RKO (cell line): ENCODE results near the gene EMC6.
"Not testable (repeated sequence)": the region's sequence is repeated elsewhere in the genome, so short reads cannot be mapped to it uniquely, and the experiment has no call there.

ENCODE experiments used
- DNase-seq: peaks from one replicate; pipeline ENCODE4 v3.0.0-alpha.2; 2016; ENCODE audit warnings: low spot score

The EMC6 gene

GRCh38 chr17:3681057-3681456 lies 12.4 kb downstream of the EMC6 start:
- no peak for DNase-seq

DNA sequence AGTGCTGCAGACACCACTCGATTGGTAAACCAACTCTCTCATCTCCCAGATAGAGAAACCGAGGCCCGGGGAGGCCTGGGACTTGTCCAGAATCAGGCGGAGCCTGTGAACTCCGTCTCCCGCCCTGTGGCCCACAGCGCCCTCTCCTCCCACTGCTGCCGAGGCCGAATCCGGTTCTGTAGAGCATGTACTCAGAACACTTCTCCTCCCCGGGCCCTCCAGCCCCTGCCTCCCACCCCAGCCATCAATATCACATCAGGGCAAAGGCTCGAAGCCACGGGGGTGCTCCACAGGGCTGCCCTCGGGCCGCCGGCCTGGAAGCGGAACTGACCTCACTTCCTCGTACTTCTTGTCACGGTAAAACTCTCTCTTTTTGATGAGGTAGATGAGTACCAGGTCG lies 13.0 kb downstream of the EMC6 start:
- DNase-seq, result no peak

DNA sequence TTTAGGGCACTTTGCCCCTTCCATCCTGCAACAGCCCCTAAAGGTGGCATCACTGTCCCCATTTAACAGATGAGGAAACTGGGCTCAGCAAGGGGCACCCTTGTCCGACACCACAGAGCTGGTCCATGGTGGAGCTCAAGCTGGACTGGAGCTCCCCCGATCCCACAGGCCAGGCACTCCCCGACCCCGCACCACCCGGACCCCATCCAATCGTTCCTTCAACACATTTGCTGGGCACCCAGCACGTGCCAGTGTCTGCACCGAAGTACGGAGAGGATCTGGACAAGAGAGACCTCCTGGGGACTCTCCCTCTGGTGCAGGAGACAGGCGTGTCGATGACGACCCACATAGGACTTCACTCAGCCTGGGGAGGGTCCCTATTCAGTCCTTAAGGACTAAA lies 13.4 kb downstream of the EMC6 start:
- DNase-seq, result no peak

DNA sequence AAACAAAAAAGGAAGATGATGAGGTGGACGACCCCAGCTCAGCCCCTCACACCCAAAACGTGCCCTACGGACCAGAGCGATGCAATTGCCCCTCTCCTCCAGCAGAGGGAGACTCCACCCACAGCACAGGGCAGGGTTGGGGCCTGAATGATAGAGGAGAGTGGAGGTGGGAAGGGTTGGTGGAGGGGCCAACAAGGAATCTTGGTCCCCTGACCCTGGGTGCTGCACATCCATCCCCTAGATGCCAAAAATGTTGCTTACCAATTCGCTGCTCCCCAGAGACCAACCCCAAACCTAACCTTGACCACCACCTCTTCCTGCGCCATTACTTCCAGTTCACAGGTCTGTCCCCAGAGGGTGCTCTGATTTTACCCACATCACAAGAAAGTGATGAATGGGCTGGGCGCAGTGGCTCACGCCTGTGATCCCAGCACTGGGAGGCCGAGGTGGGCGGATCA lies 14.5 kb downstream of the EMC6 start:
- DNase-seq, result peak; percentile 35

DNA sequence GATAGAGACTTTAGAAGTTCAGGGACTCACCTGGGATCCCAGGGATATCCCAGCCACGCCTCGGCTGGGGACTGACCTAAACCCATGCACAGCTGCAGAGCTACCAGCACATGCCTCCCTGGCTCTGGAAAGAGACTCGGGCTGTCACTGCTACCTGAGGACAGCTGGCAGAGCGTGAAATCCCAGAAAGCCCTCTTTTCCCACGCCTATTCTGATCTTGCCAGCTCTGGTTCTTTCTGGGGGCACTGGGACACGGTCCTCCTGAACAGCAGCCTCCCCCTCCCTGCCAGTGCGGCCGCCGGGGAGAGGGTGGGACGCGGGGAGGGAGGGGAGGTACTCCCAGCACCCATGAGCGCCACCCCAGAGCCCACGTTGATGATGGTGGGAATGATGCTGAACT lies 16.6 kb downstream of the EMC6 start:
- no peak for DNase-seq

DNA sequence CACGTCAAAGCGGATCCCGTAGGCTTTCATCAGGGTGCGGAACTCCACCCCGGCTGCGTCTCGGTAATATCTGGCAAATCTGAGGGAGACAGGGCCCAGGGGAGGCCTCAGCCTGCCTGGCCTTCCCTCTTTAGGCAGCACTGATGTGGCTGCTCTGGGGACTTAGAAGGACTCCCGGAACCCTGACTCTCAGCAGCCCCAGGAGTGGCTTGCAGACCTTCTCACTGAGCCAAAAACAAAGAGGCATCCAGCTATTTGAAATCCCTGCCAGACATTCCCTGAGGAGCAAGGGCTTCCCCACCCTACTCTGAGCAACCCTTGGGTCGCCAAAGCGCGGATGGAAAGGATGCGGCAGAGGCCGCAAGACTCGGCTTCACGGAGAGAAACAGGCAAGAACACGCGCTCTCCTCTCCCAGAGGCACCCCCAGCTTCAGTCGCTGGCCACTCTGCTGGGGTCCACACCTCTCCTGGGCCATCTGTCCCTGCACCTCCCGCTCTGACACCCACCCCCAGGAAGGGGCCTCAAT lies 19.5 kb downstream of the EMC6 start:
- DNase-seq, result no peak

- no peak for DNase-seq
These were observed 20.2 kb downstream of the EMC6 start for GRCh38 chr17:3688852-3689261.

- DNase-seq, result no peak
These were observed 20.9 kb downstream of the EMC6 start for GRCh38 chr17:3689262-3690093.

DNA sequence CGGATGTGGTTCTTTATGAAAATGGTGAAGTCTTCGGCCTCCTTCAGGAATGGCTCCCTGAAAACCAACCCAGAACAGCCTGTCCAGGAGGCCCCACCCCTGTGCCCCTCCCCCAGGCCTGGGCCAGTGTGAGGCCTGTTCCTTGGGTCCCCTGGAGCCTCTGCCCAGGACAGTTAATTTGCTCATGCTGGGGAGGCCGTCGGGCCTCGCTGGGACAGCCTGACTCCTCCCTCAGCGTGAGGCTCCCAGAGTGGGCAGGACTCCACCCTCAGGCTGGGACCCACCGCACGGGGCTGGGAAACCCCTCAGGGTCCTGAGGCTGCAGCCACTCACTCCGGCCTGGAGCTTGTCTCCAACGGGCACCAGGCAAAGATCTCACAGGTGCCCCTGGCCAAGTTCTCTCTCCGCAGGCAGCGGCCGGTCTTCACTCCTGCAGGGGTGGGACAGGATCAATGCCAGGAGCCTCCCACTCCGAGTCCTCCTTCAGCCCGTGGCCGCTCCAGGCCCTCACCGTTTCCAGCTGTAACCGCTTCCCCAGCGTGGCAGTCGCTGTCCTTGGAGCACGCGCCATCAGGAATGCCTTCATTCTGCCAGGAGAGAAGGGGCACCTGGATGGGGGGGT lies 21.6 kb downstream of the EMC6 start:
- DNase-seq, result no peak

DNA sequence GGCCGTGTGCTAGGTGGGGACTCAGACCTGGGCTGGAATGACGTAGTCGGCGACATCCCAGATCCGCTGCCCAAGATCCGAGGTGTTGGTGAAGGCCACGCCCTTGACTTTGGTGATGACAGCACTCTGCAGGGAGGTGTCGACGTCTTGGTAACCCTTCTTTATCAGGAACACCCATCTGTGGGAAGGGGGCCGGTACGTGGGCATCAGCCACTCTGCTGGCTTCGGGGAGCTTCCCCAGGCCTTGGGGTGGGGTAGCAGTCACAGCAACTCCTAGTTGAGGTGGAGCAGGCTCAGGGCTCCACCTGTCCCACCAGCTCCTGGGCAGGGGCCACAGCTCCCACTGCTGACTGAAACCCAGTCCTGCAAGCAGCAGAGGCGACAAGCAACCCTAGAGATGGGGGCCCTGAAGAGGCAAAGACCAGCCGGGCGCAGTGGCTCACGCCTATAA lies 23.0 kb downstream of the EMC6 start:
- no peak for DNase-seq

DNA sequence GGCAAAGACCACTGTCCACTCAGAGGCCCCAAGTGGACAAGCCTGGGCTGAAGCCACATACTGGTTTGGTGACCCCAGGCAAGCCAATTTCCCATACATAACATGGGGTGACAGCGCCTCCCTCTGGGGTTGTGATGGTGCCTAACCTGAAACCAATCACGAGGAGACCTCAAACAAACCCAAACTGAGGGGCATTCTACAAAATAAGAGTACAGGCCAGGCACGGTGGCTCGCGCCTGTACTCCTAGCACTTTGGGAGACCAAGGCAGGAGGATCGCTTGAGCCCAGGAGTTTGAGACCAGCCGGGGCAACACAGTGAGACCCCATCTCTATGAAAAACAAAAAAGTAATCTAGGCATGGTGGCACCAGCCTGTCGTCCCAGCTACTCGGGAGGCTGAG lies 23.7 kb downstream of the EMC6 start:
- DNase-seq, result no peak

- no peak for DNase-seq
These were observed 24.5 kb downstream of the EMC6 start for GRCh38 chr17:3693141-3693540.

DNA sequence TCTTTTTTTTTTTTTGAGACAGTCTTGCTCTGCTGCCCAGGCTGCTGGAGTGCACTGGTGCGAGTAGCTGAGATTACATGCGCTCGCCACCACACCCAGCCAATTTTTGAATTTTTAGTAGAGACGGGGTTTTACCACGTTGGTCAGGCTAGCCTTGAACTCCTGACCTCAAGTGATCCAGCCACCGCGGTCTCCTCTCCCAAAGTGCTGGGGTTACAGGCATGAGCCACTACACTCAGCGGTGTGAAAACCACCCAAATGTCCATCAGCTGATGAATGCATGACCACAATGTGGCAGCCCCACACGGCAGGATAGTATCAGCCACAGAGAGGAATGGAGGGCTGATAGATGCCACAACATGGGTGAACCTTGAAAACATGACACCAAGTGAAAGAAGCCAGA lies 25.2 kb downstream of the EMC6 start:
- DNase-seq, result no peak

DNA sequence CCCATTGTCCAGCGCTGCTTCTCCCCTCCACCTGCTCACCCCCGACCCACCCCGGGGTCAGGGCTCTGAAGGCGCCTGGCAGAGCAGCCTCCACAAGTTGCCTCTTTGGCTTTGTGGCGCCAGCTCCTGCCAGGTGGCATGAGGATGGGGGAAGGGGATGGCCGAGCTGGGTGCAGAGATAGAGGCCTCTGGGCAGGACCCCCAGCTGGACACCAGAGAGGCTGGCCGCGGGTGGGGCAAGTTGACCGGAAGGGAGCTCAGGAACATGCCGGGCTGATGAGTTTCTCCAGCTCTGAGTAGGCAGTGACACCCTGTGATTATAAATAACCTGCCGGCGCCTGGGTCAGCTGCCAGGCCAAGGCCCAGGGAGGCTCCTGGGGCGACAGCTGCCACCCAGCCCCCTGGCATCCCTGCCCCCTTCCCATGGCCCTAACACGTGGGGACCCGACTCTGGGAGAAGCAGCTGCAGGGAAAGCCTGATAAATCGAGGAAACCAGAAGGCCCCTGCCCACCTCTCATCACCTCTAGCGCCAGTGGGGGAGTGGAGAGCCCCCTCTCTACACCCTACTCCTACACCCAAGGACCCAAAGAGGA lies 26.6 kb downstream of the EMC6 start:
- DNase-seq, result peak; percentile 77

- DNase-seq, result peak; percentile 20
These were observed 27.3 kb downstream of the EMC6 start, which contains the start of gene P2RX5 for GRCh38 chr17:3695723-3696411. Gene P2RX5 (minus strand): TSS chr17:3696155. CDS start chr17:3696005, 150 bp downstream.

- no peak for DNase-seq
These were observed 28.5 kb downstream of the EMC6 start for GRCh38 chr17:3697103-3697476.

DNA sequence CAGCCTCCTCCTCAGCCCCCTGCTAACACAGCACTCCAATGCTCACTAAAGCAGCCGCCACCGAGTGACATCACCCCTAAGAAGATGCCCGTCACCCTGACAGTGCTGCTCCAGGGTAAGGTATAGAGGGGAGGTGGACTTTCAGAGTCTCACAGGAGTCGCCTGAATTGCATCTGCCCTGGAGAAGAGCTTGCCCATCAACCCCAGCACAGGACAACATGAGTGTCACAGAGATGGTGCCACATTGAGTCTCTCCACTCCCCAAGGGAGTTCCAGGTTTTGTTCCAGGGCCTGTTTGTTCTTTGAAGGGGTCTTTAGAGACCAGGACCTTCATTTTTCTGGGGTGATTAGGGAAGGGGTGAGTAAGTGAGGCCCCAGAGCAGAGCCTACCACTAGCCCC lies 29.5 kb downstream of the EMC6 start:
- DNase-seq, result no peak

GRCh38 chr17:3699951-3700350 lies 31.3 kb downstream of the EMC6 start:
- no peak for DNase-seq

DNA sequence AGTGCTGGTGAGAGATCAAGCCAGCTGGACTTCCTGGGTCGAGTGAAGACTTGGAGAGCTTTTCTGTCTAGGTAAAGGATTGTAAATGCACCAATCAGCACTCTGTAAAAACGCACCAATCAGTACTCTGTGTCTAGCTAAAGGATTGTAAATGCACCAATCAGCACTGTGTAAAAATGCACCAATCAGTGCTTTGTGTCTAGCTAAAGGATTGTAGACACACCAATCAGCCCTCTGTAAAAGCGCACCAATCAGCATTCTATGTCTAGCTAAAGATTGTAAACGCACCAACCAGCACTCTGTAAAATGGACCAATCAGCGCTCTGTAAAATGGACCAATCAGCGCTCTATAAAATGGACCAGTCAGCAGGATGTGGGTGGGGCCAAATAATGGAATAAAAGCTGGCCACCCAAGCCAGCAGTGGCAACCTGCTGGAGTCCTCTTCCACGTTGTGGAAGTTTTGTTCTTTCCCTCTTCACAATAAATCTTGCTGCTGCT lies 33.5 kb downstream of the EMC6 start:
- not testable (repeated sequence) for DNase-seq

- no peak for DNase-seq
These were observed 36.5 kb downstream of the EMC6 start for GRCh38 chr17:3704931-3705717.

- not testable (repeated sequence) for DNase-seq
These were observed 37.0 kb downstream of the EMC6 start for GRCh38 chr17:3705718-3705984.
